Activated CD4-positive, alpha-beta T cell treated with anti-CD3 and anti-CD28 coated beads, Interleukin-2, amount 10 ng/mL, durations not matched to agents 7 days and 5 days (primary cell): ENCODE results near the gene TMEM183A. TPM values are rescaled to one million over a fixed set of nuclear protein-coding genes. Genes with fewer than 3 reads are reported as not detected.

Source experiments
- CTCF ChIA-PET: fragments of 350-600 bp; sonication (Branson Sonifier 250); formaldehyde crosslinking; loops from one replicate; lab custom pipeline; 2021; ENCODE audit warnings: antibody characterized with exemption; lab: Charles Lee
- POLR2A ChIA-PET: fragments of 350-600 bp; sonication (Branson Sonifier 250); formaldehyde crosslinking; loops from one replicate; lab custom pipeline; 2021; ENCODE audit warnings: antibody characterized with exemption; lab: Charles Lee
- DNase-seq: peaks from one replicate; pipeline ENCODE4 v3.0.0-alpha.2; 2020
- H3K27ac Mint-ChIP-seq: one replicate; pipeline ENCODE4 v1.8.0; 2021; ENCODE audit warnings: mild to moderate bottlenecking, moderate library complexity, mixed read lengths
- H3K27me3 Mint-ChIP-seq: one replicate; pipeline ENCODE4 v1.8.0; 2021; ENCODE audit warnings: mixed read lengths
- H3K36me3 Mint-ChIP-seq: one replicate; pipeline ENCODE4 v1.8.0; 2021; ENCODE audit warnings: low read depth, mixed read lengths
- H3K4me1 Mint-ChIP-seq: one replicate; pipeline ENCODE4 v1.8.0; 2021; ENCODE audit warnings: mixed read lengths
- H3K4me3 Mint-ChIP-seq: one replicate; pipeline ENCODE4 v1.8.0; 2021; ENCODE audit warnings: mild to moderate bottlenecking, moderate library complexity, mixed read lengths
- H3K9me3 Mint-ChIP-seq: one replicate; pipeline ENCODE4 v1.8.0; 2021; ENCODE audit warnings: mixed read lengths
- total RNA-seq, 2 experiments: library from RNA; stranded (reverse); gene quantifications; one replicate each; pipeline ENCODE4 v1.2.3, GENCODE V29; 2021

The TMEM183A gene
- total RNA-seq, 2 experiments from 2014 or later, result 68.3 to 72.2 TPM

GRCh38 chr1:203025686-203026030 is 18.5 kb downstream of the TMEM183A start:
- peaks cover 21% of the 10 kb centered on the region for H3K4me1 Mint-ChIP-seq
- ChIA-PET POLR2A (interaction anchor here (0.6 kb wide), 2 partner anchors 14 to 19 kb away, joined by 3 to 4 read pairs; partner anchors contain the start of gene TMEM183A), CTCF (interaction anchor here (1.0 to 3.2 kb wide), 4 partner anchors 10 to 247 kb away, joined by 3 to 25 read pairs (median 4); partner anchors contain the start of gene TMEM183A)
- no peak for DNase-seq
- peaks cover 39% of the 10 kb centered on the region for H3K36me3 Mint-ChIP-seq
- peaks cover 2% of the 10 kb centered on the region for H3K27me3 Mint-ChIP-seq
- H3K27ac Mint-ChIP-seq, result peak overlapping the region; percentile 83
- H3K4me3 Mint-ChIP-seq, result peak overlapping the region; percentile 21
- peaks cover 4% of the 10 kb centered on the region for H3K9me3 Mint-ChIP-seq

- Mint-ChIP-seq H3K27me3 (peaks cover 2% of the 10 kb centered on the region), H3K4me1 (peaks cover 21% of the 10 kb centered on the region), H3K27ac (peak within 1 kb of the TSS; percentile 83), H3K9me3 (peaks cover 4% of the 10 kb centered on the region), H3K36me3 (peaks cover 34% of the 10 kb centered on the region), H3K4me3 (peak within 1 kb of the TSS; percentile 67)
- ChIA-PET POLR2A (interaction anchor here (0.6 to 0.7 kb wide), 3 partner anchors 15 to 871 kb away, joined by 3 to 4 read pairs (median 3); partner anchors contain the start of gene TMEM183A), CTCF (interaction anchor here (1.0 to 3.2 kb wide), 4 partner anchors 9 to 247 kb away, joined by 3 to 25 read pairs (median 4); partner anchors contain the start of gene TMEM183A)
- peak; percentile 86 for DNase-seq
Observed at GRCh38 chr1:203026031-203026665, 19.0 kb downstream of the TMEM183A start, which contains the start of gene PPFIA4. Gene PPFIA4 (plus strand): TSS chr1:203026491. CDS start chr1:203039009, 12,518 bp downstream.

GRCh38 chr1:203026666-203027663 is 19.8 kb downstream of the TMEM183A start:
- H3K36me3 Mint-ChIP-seq, result peaks cover 26% of the 10 kb centered on the region
- CTCF ChIA-PET, result interaction anchor here (0.6 to 3.2 kb wide), 7 partner anchors 9 to 246 kb away, joined by 3 to 25 read pairs (median 3); partner anchors contain the start of gene TMEM183A

GRCh38 chr1:203028067-203028783 is 21.1 kb downstream of the TMEM183A start:
- Mint-ChIP-seq H3K36me3 (peaks cover 22% of the 10 kb centered on the region), H3K27ac (no peak overlapping the region), H3K27me3 (peaks cover 2% of the 10 kb centered on the region), H3K4me3 (peak overlapping the region; percentile 67), H3K9me3 (peaks cover 4% of the 10 kb centered on the region), H3K4me1 (peaks cover 21% of the 10 kb centered on the region)
- no peak for DNase-seq
- POLR2A ChIA-PET, result no interaction called here
- CTCF ChIA-PET, result interaction anchor here (1.1 to 3.2 kb wide), 6 partner anchors 11 to 239 kb away, joined by 3 to 25 read pairs (median 4); partner anchors contain the start of gene TMEM183A

More at GRCh38 chr1:203026666-203027663, 19.8 kb downstream of the TMEM183A start:
- Mint-ChIP-seq H3K27me3 (peaks cover 2% of the 10 kb centered on the region), H3K4me1 (peaks cover 21% of the 10 kb centered on the region), H3K9me3 (peaks cover 4% of the 10 kb centered on the region), H3K27ac (peak overlapping the region; percentile 76), H3K4me3 (peak overlapping the region; percentile 67)
- POLR2A ChIA-PET, result interaction anchor here (0.7 kb wide), 1 partner anchor 872 kb away, joined by 3 read pairs; no protein-coding TSS in a partner anchor
- DNase-seq, result no peak

GRCh38 chr1:203028784-203029553 is 21.8 kb downstream of the TMEM183A start:
- H3K4me3 Mint-ChIP-seq, result no peak overlapping the region
- POLR2A ChIA-PET, result no interaction called here

GRCh38 chr1:203031467-203031866 is 24.3 kb downstream of the TMEM183A start:
- no peak for DNase-seq
- CTCF ChIA-PET, result no interaction called here
- Mint-ChIP-seq H3K4me3 (no peak overlapping the region), H3K27ac (no peak overlapping the region), H3K9me3 (no peaks in the 10 kb centered on the region), H3K36me3 (no peaks in the 10 kb centered on the region), H3K4me1 (peaks cover 15% of the 10 kb centered on the region), H3K27me3 (peaks cover 2% of the 10 kb centered on the region)
- POLR2A ChIA-PET, result no interaction called here

More at GRCh38 chr1:203028784-203029553, 21.8 kb downstream of the TMEM183A start:
- Mint-ChIP-seq H3K4me1 (peaks cover 21% of the 10 kb centered on the region), H3K9me3 (peaks cover 4% of the 10 kb centered on the region), H3K27ac (no peak overlapping the region), H3K27me3 (peaks cover 2% of the 10 kb centered on the region), H3K36me3 (peaks cover 17% of the 10 kb centered on the region)
- no peak for DNase-seq
- CTCF ChIA-PET, result interaction anchor here (1.1 to 3.2 kb wide), 4 partner anchors 10 to 238 kb away, joined by 3 to 25 read pairs (median 4); no protein-coding TSS in a partner anchor

GRCh38 chr1:203033287-203033686 is 26.1 kb downstream of the TMEM183A start:
- Mint-ChIP-seq H3K27me3 (no peaks in the 10 kb centered on the region), H3K4me3 (no peak overlapping the region), H3K36me3 (no peaks in the 10 kb centered on the region), H3K4me1 (peaks cover 3% of the 10 kb centered on the region), H3K9me3 (no peaks in the 10 kb centered on the region), H3K27ac (no peak overlapping the region)
- DNase-seq, result no peak
- CTCF ChIA-PET, result no interaction called here
- POLR2A ChIA-PET, result no interaction called here

- Mint-ChIP-seq H3K9me3 (no peaks in the 10 kb centered on the region), H3K27me3 (no peaks in the 10 kb centered on the region), H3K4me1 (no peaks in the 10 kb centered on the region), H3K27ac (no peak overlapping the region), H3K36me3 (no peaks in the 10 kb centered on the region), H3K4me3 (no peak overlapping the region)
- ChIA-PET CTCF (interaction anchor here (0.8 kb wide), 1 partner anchor 239 kb away, joined by 3 read pairs; no protein-coding TSS in a partner anchor), POLR2A (no interaction called here)
- DNase-seq, result no peak
Observed at GRCh38 chr1:203033917-203034316, 26.7 kb downstream of the TMEM183A start.

GRCh38 chr1:203034422-203035110 is 27.4 kb downstream of the TMEM183A start:
- ChIA-PET CTCF (interaction anchor here (0.6 to 1.1 kb wide), 5 partner anchors 27 to 1419 kb away, joined by 3 to 5 read pairs (median 3); no protein-coding TSS in a partner anchor), POLR2A (no interaction called here)
- no peaks in the 10 kb centered on the region for H3K36me3 Mint-ChIP-seq
- H3K27ac Mint-ChIP-seq, result no peak overlapping the region
- no peaks in the 10 kb centered on the region for H3K27me3 Mint-ChIP-seq
- no peak for DNase-seq
- H3K4me3 Mint-ChIP-seq, result no peak overlapping the region
- no peaks in the 10 kb centered on the region for H3K9me3 Mint-ChIP-seq
- peaks cover 1% of the 10 kb centered on the region for H3K4me1 Mint-ChIP-seq

GRCh38 chr1:203035111-203036000 is 28.2 kb downstream of the TMEM183A start:
- Mint-ChIP-seq H3K4me3 (no peak overlapping the region), H3K9me3 (no peaks in the 10 kb centered on the region), H3K36me3 (no peaks in the 10 kb centered on the region), H3K4me1 (peaks cover 1% of the 10 kb centered on the region), H3K27ac (peak overlapping the region; percentile 54), H3K27me3 (no peaks in the 10 kb centered on the region)
- DNase-seq, result no peak
- ChIA-PET CTCF (interaction anchor here (0.6 to 1.8 kb wide), 7 partner anchors 9 to 1418 kb away, joined by 3 to 5 read pairs (median 3); partner anchors contain the start of gene PPFIA4), POLR2A (no interaction called here)
